ENCODE data around the gene FAT1.

DNA sequence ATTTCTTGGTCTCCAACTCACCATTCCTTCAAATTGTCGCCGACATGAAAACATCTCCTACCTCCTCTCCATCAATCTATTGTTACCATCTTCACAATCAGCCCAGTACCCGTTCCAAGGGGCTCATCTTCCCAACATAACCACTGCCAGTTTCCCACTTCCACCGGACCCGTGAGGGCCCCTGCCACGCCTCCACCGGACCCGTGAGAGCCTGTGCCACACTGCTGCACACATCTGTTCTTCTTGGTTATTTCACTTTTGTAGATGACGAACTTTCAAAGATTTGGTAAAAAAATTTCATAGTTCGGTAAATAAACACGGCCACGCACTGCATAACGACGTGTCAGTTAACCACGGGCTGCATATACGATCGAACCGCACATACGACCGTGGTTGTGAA, 65.0 kb downstream of the FAT1 start:
- no peak for TF ChIP-seq NR3C1 (CRISPR knock-in tag; conservative IDR thresholded peaks at IDR 0.05; ENCODE audit: low read depth)
- TF ChIP-seq NFYB (CRISPR knock-in tag; conservative IDR thresholded peaks at IDR 0.05; ENCODE audit: low read depth) = no peak
- TF ChIP-seq, protein P1, sequence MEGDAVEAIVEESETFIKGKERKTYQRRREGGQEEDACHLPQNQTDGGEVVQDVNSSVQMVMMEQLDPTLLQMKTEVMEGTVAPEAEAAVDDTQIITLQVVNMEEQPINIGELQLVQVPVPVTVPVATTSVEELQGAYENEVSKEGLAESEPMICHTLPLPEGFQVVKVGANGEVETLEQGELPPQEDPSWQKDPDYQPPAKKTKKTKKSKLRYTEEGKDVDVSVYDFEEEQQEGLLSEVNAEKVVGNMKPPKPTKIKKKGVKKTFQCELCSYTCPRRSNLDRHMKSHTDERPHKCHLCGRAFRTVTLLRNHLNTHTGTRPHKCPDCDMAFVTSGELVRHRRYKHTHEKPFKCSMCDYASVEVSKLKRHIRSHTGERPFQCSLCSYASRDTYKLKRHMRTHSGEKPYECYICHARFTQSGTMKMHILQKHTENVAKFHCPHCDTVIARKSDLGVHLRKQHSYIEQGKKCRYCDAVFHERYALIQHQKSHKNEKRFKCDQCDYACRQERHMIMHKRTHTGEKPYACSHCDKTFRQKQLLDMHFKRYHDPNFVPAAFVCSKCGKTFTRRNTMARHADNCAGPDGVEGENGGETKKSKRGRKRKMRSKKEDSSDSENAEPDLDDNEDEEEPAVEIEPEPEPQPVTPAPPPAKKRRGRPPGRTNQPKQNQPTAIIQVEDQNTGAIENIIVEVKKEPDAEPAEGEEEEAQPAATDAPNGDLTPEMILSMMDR (IDR thresholded peaks at IDR 0.05) = no peak
- no peak for TF ChIP-seq KAT7 (CRISPR knock-in tag; IDR thresholded peaks at IDR 0.05; ENCODE audit: borderline replicate concordance)
- no peak for TF ChIP-seq TEAD1 (CRISPR knock-in tag; IDR thresholded peaks at IDR 0.05)
- no peak for TF ChIP-seq HMGXB4 (CRISPR knock-in tag; IDR thresholded peaks at IDR 0.05)
- TF ChIP-seq SP1 (CRISPR knock-in tag; conservative IDR thresholded peaks at IDR 0.05) = no peak
- TF ChIP-seq ZNF396 (CRISPR knock-in tag; IDR thresholded peaks at IDR 0.05; ENCODE audit: borderline replicate concordance) = no peak
- TF ChIP-seq, protein P2, sequence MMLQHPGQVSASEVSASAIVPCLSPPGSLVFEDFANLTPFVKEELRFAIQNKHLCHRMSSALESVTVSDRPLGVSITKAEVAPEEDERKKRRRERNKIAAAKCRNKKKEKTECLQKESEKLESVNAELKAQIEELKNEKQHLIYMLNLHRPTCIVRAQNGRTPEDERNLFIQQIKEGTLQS (CRISPR knock-in tag; conservative IDR thresholded peaks at IDR 0.05) = no peak
- TF ChIP-seq, protein P3, sequence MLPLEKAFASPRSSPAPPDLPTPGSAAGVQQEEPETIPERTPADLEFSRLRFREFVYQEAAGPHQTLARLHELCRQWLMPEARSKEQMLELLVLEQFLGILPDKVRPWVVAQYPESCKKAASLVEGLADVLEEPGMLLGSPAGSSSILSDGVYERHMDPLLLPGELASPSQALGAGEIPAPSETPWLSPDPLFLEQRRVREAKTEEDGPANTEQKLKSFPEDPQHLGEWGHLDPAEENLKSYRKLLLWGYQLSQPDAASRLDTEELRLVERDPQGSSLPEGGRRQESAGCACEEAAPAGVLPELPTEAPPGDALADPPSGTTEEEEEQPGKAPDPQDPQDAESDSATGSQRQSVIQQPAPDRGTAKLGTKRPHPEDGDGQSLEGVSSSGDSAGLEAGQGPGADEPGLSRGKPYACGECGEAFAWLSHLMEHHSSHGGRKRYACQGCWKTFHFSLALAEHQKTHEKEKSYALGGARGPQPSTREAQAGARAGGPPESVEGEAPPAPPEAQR (CRISPR knock-in tag; IDR thresholded peaks at IDR 0.05) = no peak
- no peak for TF ChIP-seq FOXK1 (CRISPR knock-in tag; IDR thresholded peaks at IDR 0.05)
- no peak for TF ChIP-seq JUN (CRISPR knock-in tag; IDR thresholded peaks at IDR 0.05)
- TF ChIP-seq ETV6 (CRISPR knock-in tag; IDR thresholded peaks at IDR 0.05) = no peak

Measured in WTC11 (cell line).